Activated CD4-positive, alpha-beta T cell treated with anti-CD3 and anti-CD28 coated beads, Interleukin-2, amount 50 U/mL, for 48 hours (primary cell): ENCODE results near the gene MUC12.
A peak's percentile ranks its signal among the peaks of the same experiment; 100 is the strongest.
"Not testable (repeated sequence)": the region's sequence is repeated elsewhere in the genome, so short reads cannot be mapped to it uniquely, and the experiment has no call there.

Experiments used
- DNase-seq, 2 experiments: peaks; one replicate each; pipeline ENCODE4 v3.0.0-alpha.2; 2020

Gene MUC12

GRCh38 chr7:100991631-100992030 is 22.3 kb downstream of the MUC12 start:
- DNase-seq, result no peak

DNA sequence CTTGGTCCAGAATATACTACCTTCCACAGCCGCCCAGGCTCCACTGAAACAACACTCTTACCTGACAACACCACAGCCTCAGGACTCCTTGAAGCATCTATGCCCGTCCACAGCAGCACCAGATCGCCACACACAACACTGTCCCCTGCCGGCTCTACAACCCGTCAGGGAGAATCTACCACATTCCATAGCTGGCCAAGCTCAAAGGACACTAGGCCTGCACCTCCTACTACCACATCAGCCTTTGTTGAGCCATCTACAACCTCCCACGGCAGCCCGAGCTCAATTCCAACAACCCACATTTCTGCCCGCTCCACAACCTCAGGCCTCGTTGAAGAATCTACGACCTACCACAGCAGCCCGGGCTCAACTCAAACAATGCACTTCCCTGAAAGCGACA is 22.9 kb downstream of the MUC12 start:
- not testable (repeated sequence) for DNase-seq

DNA sequence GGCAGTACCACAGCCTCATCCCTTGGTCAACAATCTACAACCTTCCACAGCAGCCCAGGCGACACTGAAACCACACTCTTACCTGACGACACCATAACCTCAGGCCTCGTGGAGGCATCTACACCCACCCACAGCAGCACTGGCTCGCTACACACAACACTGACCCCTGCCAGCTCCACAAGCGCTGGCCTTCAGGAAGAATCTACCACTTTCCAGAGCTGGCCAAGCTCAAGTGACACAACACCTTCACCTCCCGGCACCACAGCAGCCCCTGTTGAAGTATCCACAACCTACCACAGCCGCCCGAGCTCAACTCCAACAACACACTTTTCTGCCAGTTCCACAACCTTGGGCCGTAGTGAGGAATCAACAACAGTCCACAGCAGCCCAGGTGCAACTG is 25.3 kb downstream of the MUC12 start:
- DNase-seq, result not testable (repeated sequence)

- DNase-seq, result not testable (repeated sequence)
Observed at GRCh38 chr7:100998530-100998929, 29.2 kb downstream of the MUC12 start.

GRCh38 chr7:100999334-100999733 is 30.0 kb downstream of the MUC12 start:
- not testable (repeated sequence) for DNase-seq

DNA sequence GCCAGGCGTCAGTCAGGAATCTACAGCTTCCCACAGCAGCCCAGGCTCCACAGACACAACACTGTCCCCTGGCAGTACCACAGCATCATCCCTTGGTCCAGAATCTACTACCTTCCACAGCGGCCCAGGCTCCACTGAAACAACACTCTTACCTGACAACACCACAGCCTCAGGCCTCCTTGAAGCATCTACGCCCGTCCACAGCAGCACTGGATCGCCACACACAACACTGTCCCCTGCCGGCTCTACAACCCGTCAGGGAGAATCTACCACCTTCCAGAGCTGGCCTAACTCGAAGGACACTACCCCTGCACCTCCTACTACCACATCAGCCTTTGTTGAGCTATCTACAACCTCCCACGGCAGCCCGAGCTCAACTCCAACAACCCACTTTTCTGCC is 30.7 kb downstream of the MUC12 start:
- DNase-seq, result not testable (repeated sequence)

- not testable (repeated sequence) for DNase-seq
Observed at GRCh38 chr7:101002333-101002732, 33.0 kb downstream of the MUC12 start.

- not testable (repeated sequence) for DNase-seq
Observed at GRCh38 chr7:101007361-101007760, 38.0 kb downstream of the MUC12 start.

GRCh38 chr7:101009629-101010028 is 40.3 kb downstream of the MUC12 start:
- no peak for DNase-seq

- no peak for DNase-seq
Observed at GRCh38 chr7:101012931-101013330, 43.6 kb downstream of the MUC12 start.

- no peak for DNase-seq
Observed at GRCh38 chr7:101015626-101016025, 46.3 kb downstream of the MUC12 start.

GRCh38 chr7:101017064-101017777 is 47.9 kb downstream of the MUC12 start:
- DNase-seq, result peak; percentile 74 to 81

DNA sequence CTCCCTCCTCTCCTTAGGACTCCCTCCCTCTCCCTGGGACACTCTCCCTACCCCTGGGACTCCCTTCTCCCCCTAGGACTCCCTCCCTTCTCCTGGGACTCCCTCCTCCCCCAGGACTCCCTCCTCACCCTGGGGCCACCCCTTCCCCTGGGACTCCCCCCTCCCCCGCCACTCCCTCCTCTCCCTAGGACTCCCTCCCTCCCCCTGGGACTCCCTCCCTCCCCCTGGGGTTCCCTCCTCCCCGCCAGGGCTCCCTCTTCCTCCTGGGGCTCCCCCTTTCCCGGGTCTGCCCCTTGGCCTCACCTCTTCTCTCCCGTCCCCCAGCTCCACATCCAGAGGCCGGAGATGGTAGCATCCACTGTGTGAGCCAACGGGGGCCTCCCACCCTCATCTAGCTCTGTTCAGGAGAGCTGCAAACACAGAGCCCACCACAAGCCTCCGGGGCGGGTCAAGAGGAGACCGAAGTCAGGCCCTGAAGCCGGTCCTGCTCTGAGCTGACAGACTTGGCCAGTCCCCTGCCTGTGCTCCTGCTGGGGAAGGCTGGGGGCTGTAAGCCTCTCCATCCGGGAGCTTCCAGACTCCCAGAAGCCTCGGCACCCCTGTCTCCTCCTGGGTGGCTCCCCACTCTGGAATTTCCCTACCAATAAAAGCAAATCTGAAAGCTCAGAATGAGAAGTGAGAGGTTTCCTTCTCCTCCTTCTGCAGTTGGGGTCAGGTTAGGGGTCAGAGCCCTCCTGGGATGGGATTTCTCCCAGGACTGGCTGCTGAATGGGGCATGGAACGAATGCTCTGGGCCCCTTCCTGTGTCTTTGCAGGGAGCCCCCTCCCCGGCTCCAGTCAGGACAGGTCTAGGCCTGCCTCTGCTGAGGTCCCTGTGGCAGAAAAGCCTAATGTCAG is 49.2 kb downstream of the MUC12 start:
- DNase-seq, result peak in 1 of 2 experiments; percentile 11

- DNase-seq, result no peak
Observed at GRCh38 chr7:101020444-101020843, 51.1 kb downstream of the MUC12 start.

GRCh38 chr7:101021703-101022102 is 52.3 kb downstream of the MUC12 start:
- no peak for DNase-seq

GRCh38 chr7:101023839-101024238 is 54.5 kb downstream of the MUC12 start:
- no peak for DNase-seq

- no peak for DNase-seq
Observed at GRCh38 chr7:101031082-101031481, 61.7 kb downstream of the MUC12 start.

DNA sequence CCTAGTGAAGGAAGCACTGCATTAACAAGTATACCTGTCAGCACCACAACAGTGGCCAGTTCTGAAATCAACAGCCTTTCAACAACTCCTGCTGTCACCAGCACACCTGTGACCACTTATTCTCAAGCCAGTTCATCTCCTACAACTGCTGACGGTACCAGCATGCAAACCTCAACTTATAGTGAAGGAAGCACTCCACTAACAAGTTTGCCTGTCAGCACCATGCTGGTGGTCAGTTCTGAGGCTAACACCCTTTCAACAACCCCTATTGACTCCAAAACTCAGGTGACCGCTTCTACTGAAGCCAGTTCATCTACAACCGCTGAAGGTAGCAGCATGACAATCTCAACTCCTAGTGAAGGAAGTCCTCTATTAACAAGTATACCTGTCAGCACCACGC is 66.6 kb downstream of the MUC12 start:
- DNase-seq, result no peak

GRCh38 chr7:101041283-101041682 is 71.9 kb downstream of the MUC12 start:
- DNase-seq, result not testable (repeated sequence)

- DNase-seq, result peak; percentile 53 to 59
Observed at GRCh38 chr7:101058355-101058754, 89.0 kb downstream of the MUC12 start.

- no peak for DNase-seq
Observed at GRCh38 chr7:101059620-101059942, 90.2 kb downstream of the MUC12 start.

- DNase-seq, result no peak
Observed at GRCh38 chr7:101060992-101061391, 91.6 kb downstream of the MUC12 start.

DNA sequence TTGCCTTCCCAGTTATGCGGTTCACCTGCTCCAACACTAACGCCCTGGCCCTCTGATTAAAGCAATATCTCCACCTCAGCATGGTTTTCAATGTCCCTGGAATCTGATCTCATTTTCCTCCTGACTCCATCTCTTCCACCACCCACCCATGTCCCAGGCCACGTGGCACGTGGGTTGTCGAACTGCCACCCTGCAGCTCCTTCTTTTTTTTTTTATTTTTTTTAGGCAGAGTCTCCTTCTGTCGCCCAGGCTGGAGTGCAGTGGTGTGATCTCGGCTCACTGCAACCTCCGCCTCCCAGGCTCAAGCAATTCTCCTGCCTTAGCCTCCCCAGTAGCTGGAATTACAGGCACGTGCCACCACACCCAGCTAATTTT is 94.8 kb downstream of the MUC12 start:
- DNase-seq, result not testable (repeated sequence)

- not testable (repeated sequence) for DNase-seq
Observed at GRCh38 chr7:101065162-101065561, 95.8 kb downstream of the MUC12 start.
